B cell (primary cell): ENCODE data around the gene KCNQ1OT1. TPM values are rescaled to one million over a fixed set of nuclear protein-coding genes. Genes with fewer than 3 reads are reported as not detected.

Experiments
- ATAC-seq: fragments of 200-7000 bp; cut with Tn5 transposase; one replicate; pipeline ENCODE4 v1.10.0; 2021; ENCODE audit warnings: low read depth, mild to moderate bottlenecking, moderate number of reproducible peaks, moderate library complexity
- CTCF ChIA-PET: fragments of 350-600 bp; sonication (Branson Sonifier 250); formaldehyde crosslinking; loops from one replicate; lab custom pipeline; 2021; ENCODE audit warnings: antibody characterized with exemption, inconsistent platforms; lab: Charles Lee
- POLR2A ChIA-PET: fragments of 350-600 bp; sonication (Branson Sonifier 250); formaldehyde crosslinking; loops from one replicate; lab custom pipeline; 2021; ENCODE audit warnings: antibody characterized with exemption; lab: Charles Lee
- DNase-seq: peaks from one replicate; pipeline ENCODE4 v3.0.0; 2013
- H2AFZ ChIP-seq: 2 replicates; pipeline ENCODE4 v1.6.1; 2012; ENCODE audit warnings: mild to moderate bottlenecking, low read depth, low read length; ENCODE audit not compliant: insufficient read depth, poor library complexity, severe bottlenecking
- H3K27ac ChIP-seq, 2 donors: 1 replicate in 1 of 2; 2 replicates in 1 of 2; pipeline ENCODE4 v1.5.1; 2012 to 2013; ENCODE audit warnings: low read length in 2 of 2, mild to moderate bottlenecking in 2 of 2, moderate library complexity in 1 of 2
- H3K27me3 ChIP-seq, 4 experiments: fragments of 200-600 bp in 1 of 4; sonication (generic) in 1 of 4; replicated peaks in 1 of 4; 1 replicate in 2 of 4; 2 replicates in 2 of 4; pipeline versions ENCODE4 v1.6.1 to v1.7.0; 2013 to 2016; ENCODE audit warnings: low read length in 3 of 4, mild to moderate bottlenecking in 2 of 4, mixed read lengths in 1 of 4, moderate library complexity in 1 of 4; ENCODE audit not compliant: insufficient read depth in 4 of 4, control insufficient read depth in 3 of 4; ENCODE audit errors: control extremely low read depth in 1 of 4
- H3K36me3 ChIP-seq, 2 experiments: replicated peaks in 1 of 2; 1 replicate in 1 of 2; 2 replicates in 1 of 2; pipeline versions ENCODE4 v1.6.1 to v1.7.1; 2013; ENCODE audit warnings: low read length in 1 of 2; ENCODE audit not compliant: insufficient read depth in 2 of 2, control insufficient read depth in 1 of 2; ENCODE audit errors: control extremely low read depth in 1 of 2, extremely low read depth in 1 of 2
- H3K4me1 ChIP-seq, 2 donors: fragments of 200-600 bp in 1 of 2; sonication (generic) in 1 of 2; 1 replicate in 1 of 2; 2 replicates in 1 of 2; pipeline versions ENCODE4 v1.5.1 to v1.6.1; 2013 to 2017; ENCODE audit warnings: low read length in 2 of 2; ENCODE audit not compliant: control insufficient read depth in 2 of 2, insufficient read depth in 2 of 2
- H3K4me2 ChIP-seq: replicated peaks from 2 replicates; pipeline ENCODE3; 2012; ENCODE audit warnings: mild to moderate bottlenecking, low read depth, low read length; ENCODE audit not compliant: poor library complexity, severe bottlenecking
- H3K4me3 ChIP-seq, 5 experiments: fragments of 200-600 bp in 1 of 5; sonication (generic) in 1 of 5; 1 replicate in 3 of 5; 2 replicates in 2 of 5; pipeline versions ENCODE4 v1.5.1 to v1.7.0; 2011 to 2016; ENCODE audit warnings: low read length in 4 of 5, mild to moderate bottlenecking in 4 of 5, low read depth in 2 of 5, control low read depth in 1 of 5, moderate library complexity in 1 of 5; ENCODE audit not compliant: insufficient read depth in 1 of 5; ENCODE audit errors: control extremely low read depth in 1 of 5, extremely low read depth in 1 of 5
- H3K79me2 ChIP-seq: fragments of 200-600 bp; sonication (generic); one replicate; pipeline ENCODE4 v1.6.0; 2016; ENCODE audit warnings: low read length; ENCODE audit not compliant: control insufficient read depth, insufficient read depth
- H3K9ac ChIP-seq: fragments of 200-600 bp; sonication (generic); 2 replicates; pipeline ENCODE4 v1.6.1; 2017; ENCODE audit warnings: mild to moderate bottlenecking, low read length, moderate library complexity
- H3K9me3 ChIP-seq, 3 donors: one replicate each; pipeline versions ENCODE4 v1.6.1 to v1.7.1; 2013; ENCODE audit warnings: low read length in 2 of 3; ENCODE audit not compliant: control insufficient read depth in 2 of 3, insufficient read depth in 1 of 3; ENCODE audit errors: control extremely low read depth in 1 of 3
- H4K20me1 ChIP-seq: 2 replicates; pipeline ENCODE4 v1.6.0; 2012; ENCODE audit warnings: mild to moderate bottlenecking, low read length; ENCODE audit not compliant: insufficient read depth, control insufficient read depth, poor library complexity, severe bottlenecking
- H3K27ac Mint-ChIP-seq: one replicate; pipeline ENCODE4 v1.8.0; 2021; ENCODE audit warnings: mixed read lengths
- H3K27me3 Mint-ChIP-seq: one replicate; pipeline ENCODE4 v1.8.0; 2021; ENCODE audit warnings: mixed read lengths
- H3K4me1 Mint-ChIP-seq: one replicate; pipeline ENCODE4 v1.8.0; 2021; ENCODE audit warnings: mixed read lengths
- H3K4me3 Mint-ChIP-seq: one replicate; pipeline ENCODE4 v1.8.0; 2021; ENCODE audit warnings: mixed read lengths
- H3K9me3 Mint-ChIP-seq: one replicate; pipeline ENCODE4 v1.8.0; 2022; ENCODE audit warnings: mixed read lengths; ENCODE audit not compliant: insufficient read depth
- CTCF ChIP-seq: fragments of 200-600 bp; IDR thresholded peaks from one replicate; pipeline ENCODE4 v1.8.0; 2022; ENCODE audit warnings: antibody characterized with exemption, mild to moderate bottlenecking
- EZH2 ChIP-seq: IDR thresholded peaks from 2 replicates; pipeline ENCODE4 v1.6.1; 2012; ENCODE audit warnings: borderline replicate concordance, low read depth, mild to moderate bottlenecking, moderate library complexity, low read length; ENCODE audit not compliant: insufficient read depth, poor library complexity, severe bottlenecking
- WGBS: methylation state at CpG from one replicate; pipeline ENCODE4 v1.1.5; 2013; ENCODE audit warnings: missing lambda C conversion rate; ENCODE audit not compliant: insufficient coverage; 5-methylcytosine and 5-hydroxymethylcytosine counted together
- intact Hi-C: fragments of 100-400 bp; cut with micrococcal nuclease; formaldehyde crosslinking; loops from one replicate; pipeline ENCODE4 v1.10.0; 2022
- polyA plus RNA-seq: library from polyadenylated mRNA; depleted of rRNA; stranded (reverse); fragments of >200 nt; gene quantifications from 2 replicates; pipeline ENCODE4 v1.2.3, GENCODE V29; 2012
- total RNA-seq, 2 donors: library from RNA; stranded (reverse); fragments of 120-200 nt in 1 of 2; gene quantifications; 1 replicate in 1 of 2; 2 replicates in 1 of 2; pipeline versions ENCODE4 v1.2.3 to v1.2.4, GENCODE V29; 2013 to 2022

KCNQ1OT1 gene
- total and polyA plus RNA-seq, 2 donors (not counting 1 experiment from before 2014, with no cell fraction given) = 0.03 to 0.89 TPM

DNA sequence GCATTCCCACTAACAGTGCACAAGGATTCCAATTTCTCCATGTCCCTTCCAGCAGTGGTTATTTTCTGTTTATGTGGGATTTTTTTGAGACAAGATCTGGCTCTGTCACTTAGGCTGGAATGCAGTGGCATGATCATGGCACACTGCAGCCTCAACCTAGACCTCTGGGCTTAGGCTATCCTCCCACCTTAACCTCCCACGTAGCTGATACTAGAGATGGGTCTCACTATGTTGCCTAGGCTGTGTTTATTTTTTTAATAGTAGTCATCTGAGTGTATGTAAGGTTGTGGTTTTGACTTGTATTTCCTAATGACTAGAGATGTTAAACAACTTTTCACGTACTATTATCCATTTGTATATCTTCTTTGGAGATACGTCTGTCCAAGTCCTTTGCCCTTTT lies 74.6 kb downstream of the KCNQ1OT1 start:
- Histone ChIP-seq H4K20me1 (no peaks in the 10 kb centered on the region), H3K4me3 (no peak overlapping the region), H3K27me3 (no peaks in the 10 kb centered on the region), H3K4me1 (no peaks in the 10 kb centered on the region), H3K27ac (no peak overlapping the region), H3K9ac (no peak overlapping the region), H3K36me3 (peaks cover 0 to 15% of the 10 kb centered on the region in 2 experiments), H3K4me2 (no peak overlapping the region), H3K79me2 (no peaks in the 10 kb centered on the region), H3K9me3 (peaks cover 1 to 5% (median 3%) of the 10 kb centered on the region in 3 donors), H2AFZ (no peak overlapping the region)
- TF ChIP-seq CTCF (no peak), EZH2 (no peak)
- 0% methylated on average over 1 of the region's 3 CpGs for WGBS
- ChIA-PET POLR2A (no interaction called here), CTCF (no interaction called here)
- no peaks in the 10 kb centered on the region for H3K27me3 Mint-ChIP-seq
- no peak overlapping the region for H3K27ac Mint-ChIP-seq
- no peak overlapping the region for H3K4me3 Mint-ChIP-seq
- intact Hi-C loops = no loop called here
- H3K4me1 Mint-ChIP-seq = no peaks in the 10 kb centered on the region
- ATAC-seq (no peak), DNase-seq (no peak)
- H3K9me3 Mint-ChIP-seq = peaks cover 4% of the 10 kb centered on the region

- Histone ChIP-seq H4K20me1 (no peaks in the 10 kb centered on the region), H3K79me2 (no peaks in the 10 kb centered on the region), H3K36me3 (peaks cover 0 to 15% of the 10 kb centered on the region in 2 experiments), H3K9ac (no peak overlapping the region), H3K9me3 (peaks cover 0 to 5% (median 3%) of the 10 kb centered on the region in 3 donors), H3K27me3 (no peaks in the 10 kb centered on the region), H3K4me2 (no peak overlapping the region), H3K4me1 (no peaks in the 10 kb centered on the region), H3K4me3 (no peak overlapping the region), H3K27ac (no peak overlapping the region), H2AFZ (no peak overlapping the region)
- H3K9me3 Mint-ChIP-seq = no peaks in the 10 kb centered on the region
- DNase-seq (no peak), ATAC-seq (no peak)
- ChIA-PET CTCF (no interaction called here), POLR2A (no interaction called here)
- TF ChIP-seq CTCF = no peak
- TF ChIP-seq EZH2 = no peak
- no peak overlapping the region for H3K4me3 Mint-ChIP-seq
- no peak overlapping the region for H3K27ac Mint-ChIP-seq
- H3K27me3 Mint-ChIP-seq = no peaks in the 10 kb centered on the region
- intact Hi-C loops = no loop called here
- WGBS = no CpG with 5 or more reads among the region's 3 CpGs
- H3K4me1 Mint-ChIP-seq = no peaks in the 10 kb centered on the region
Measured at GRCh38 chr11:2621894-2622293, 77.9 kb downstream of the KCNQ1OT1 start.
